HEK293 (cell line): ENCODE data around the gene RGS7.

Experiments used
- CTCF ChIA-PET: fragments of 350-600 bp; formaldehyde crosslinking; extraction: SDS; loops from one replicate; lab custom pipeline; 2021; ENCODE audit warnings: antibody characterized with exemption; lab: Yijun Ruan, JAX
- POLR2A ChIA-PET: fragments of 300-600 bp; formaldehyde crosslinking; extraction: SDS; loops from one replicate; lab custom pipeline; 2020; ENCODE audit warnings: antibody characterized with exemption, inconsistent platforms; lab: Yijun Ruan, JAX
- H3K27ac ChIP-seq: fragments of 200-500 bp; sonication (Bioruptor generic); 2 replicates; pipeline ENCODE4 v1.5.1; 2014; ENCODE audit warnings: low read depth, low read length, control low read depth, inconsistent platforms; ENCODE audit errors: extremely low read depth
- H3K36me3 ChIP-seq, 2 experiments: fragments of 200-500 bp in 1 of 2; sonication (Bioruptor generic) in 1 of 2; 1 replicate in 1 of 2; 2 replicates in 1 of 2; pipeline ENCODE4 v1.5.1; 2014 to 2017; ENCODE audit warnings: inconsistent platforms in 2 of 2, low read length in 2 of 2; ENCODE audit not compliant: control insufficient read depth in 2 of 2, insufficient read depth in 1 of 2
- H3K4me1 ChIP-seq: fragments of 200-500 bp; sonication (Bioruptor generic); 2 replicates; pipeline ENCODE4 v1.5.1; 2014; ENCODE audit warnings: mild to moderate bottlenecking, low read length, inconsistent platforms; ENCODE audit not compliant: control insufficient read depth, insufficient read depth
- H3K4me3 ChIP-seq: 2 replicates; pipeline ENCODE4 v1.5.1; 2011; ENCODE audit warnings: low read depth, mild to moderate bottlenecking, control low read depth, low read length, moderate library complexity
- H3K9me3 ChIP-seq: fragments of 200-500 bp; sonication (Bioruptor generic); 2 replicates; pipeline ENCODE4 v1.5.1; 2014; ENCODE audit warnings: low read depth, low read length, inconsistent platforms; ENCODE audit not compliant: control insufficient read depth, insufficient read depth
- CTCF ChIP-seq: fragments of 450-650 bp; formaldehyde crosslinking; IDR thresholded peaks from 2 replicates; pipeline ENCODE4 v1.5.1; 2016; ENCODE audit warnings: missing biosample characterization, missing genetic modification characterization
- HIC1 ChIP-seq: fragments of 450-650 bp; formaldehyde crosslinking; IDR thresholded peaks from 2 replicates; pipeline ENCODE4 v1.5.1; 2016; ENCODE audit warnings: missing biosample characterization, missing genetic modification characterization
- HOXC10 ChIP-seq: sonication (generic); formaldehyde crosslinking; IDR thresholded peaks from 2 replicates; pipeline ENCODE4 v1.8.1; 2023; ENCODE audit warnings: mild to moderate bottlenecking, missing genetic modification reagents
- HOXD13 ChIP-seq: sonication (generic); formaldehyde crosslinking; IDR thresholded peaks from 2 replicates; pipeline ENCODE4 v1.8.0; 2022; ENCODE audit warnings: missing genetic modification reagents, borderline replicate concordance
- PBX3 ChIP-seq: sonication (generic); formaldehyde crosslinking; IDR thresholded peaks from 2 replicates; pipeline ENCODE4 v1.8.1; 2022; ENCODE audit warnings: mild to moderate bottlenecking, moderate library complexity, missing genetic modification reagents
- RBAK ChIP-seq: fragments of 450-650 bp; formaldehyde crosslinking; IDR thresholded peaks from 2 replicates; pipeline ENCODE4 v1.5.1; 2016; ENCODE audit warnings: missing biosample characterization, missing genetic modification characterization
- SALL2 ChIP-seq: fragments of 450-650 bp; formaldehyde crosslinking; IDR thresholded peaks from 2 replicates; pipeline ENCODE4 v1.5.0; 2017; ENCODE audit warnings: missing biosample characterization, mild to moderate bottlenecking, missing genetic modification characterization, borderline replicate concordance
- SCRT2 ChIP-seq: fragments of 450-650 bp; formaldehyde crosslinking; IDR thresholded peaks from 2 replicates; pipeline ENCODE4 v1.5.1; 2016; ENCODE audit warnings: missing biosample characterization, missing genetic modification characterization
- ZBTB17 ChIP-seq: fragments of 450-650 bp; formaldehyde crosslinking; IDR thresholded peaks from 2 replicates; pipeline ENCODE4 v1.5.1; 2016; ENCODE audit warnings: missing biosample characterization, missing genetic modification characterization
- ZBTB7A ChIP-seq: fragments of 450-650 bp; formaldehyde crosslinking; IDR thresholded peaks from 2 replicates; pipeline ENCODE4 v1.5.1; 2016; ENCODE audit warnings: low read depth, missing biosample characterization, missing genetic modification characterization
- ZEB2 ChIP-seq: fragments of 450-650 bp; formaldehyde crosslinking; IDR thresholded peaks from 2 replicates; pipeline ENCODE4 v1.5.1; 2016; ENCODE audit warnings: missing biosample characterization, missing genetic modification characterization
- ZNF10 ChIP-seq: fragments of 450-650 bp; formaldehyde crosslinking; IDR thresholded peaks from 2 replicates; pipeline ENCODE4 v1.5.1; 2017; ENCODE audit warnings: missing biosample characterization, missing genetic modification characterization
- ZNF169 ChIP-seq: fragments of 450-650 bp; formaldehyde crosslinking; IDR thresholded peaks from 2 replicates; pipeline ENCODE4 v1.5.1; 2016; ENCODE audit warnings: missing biosample characterization, missing genetic modification characterization
- ZNF19 ChIP-seq: fragments of 450-650 bp; formaldehyde crosslinking; IDR thresholded peaks from 2 replicates; pipeline ENCODE4; 2016; ENCODE audit warnings: missing biosample characterization, missing genetic modification characterization, low read depth
- ZNF2 ChIP-seq: fragments of 450-650 bp; formaldehyde crosslinking; IDR thresholded peaks from 2 replicates; pipeline ENCODE4 v1.5.1; 2016; ENCODE audit warnings: missing biosample characterization, missing genetic modification characterization
- ZNF221 ChIP-seq: fragments of 450-650 bp; formaldehyde crosslinking; IDR thresholded peaks from 2 replicates; pipeline ENCODE4 v1.5.1; 2017; ENCODE audit warnings: missing biosample characterization, missing genetic modification characterization, borderline replicate concordance
- ZNF26 ChIP-seq: fragments of 450-650 bp; formaldehyde crosslinking; IDR thresholded peaks from 2 replicates; pipeline ENCODE4 v1.5.1; 2016; ENCODE audit warnings: missing biosample characterization, missing genetic modification characterization
- ZNF350 ChIP-seq: fragments of 450-650 bp; formaldehyde crosslinking; IDR thresholded peaks from 2 replicates; pipeline ENCODE4 v1.5.0; 2017; ENCODE audit warnings: missing biosample characterization, mild to moderate bottlenecking, missing genetic modification characterization
- ZNF391 ChIP-seq: fragments of 450-650 bp; formaldehyde crosslinking; IDR thresholded peaks from 2 replicates; pipeline ENCODE4 v1.5.1; 2016; ENCODE audit warnings: low read depth, missing biosample characterization, missing genetic modification characterization, borderline replicate concordance
- ZNF501 ChIP-seq: fragments of 450-650 bp; formaldehyde crosslinking; IDR thresholded peaks from 2 replicates; pipeline ENCODE4 v1.5.1; 2016; ENCODE audit warnings: missing biosample characterization, missing genetic modification characterization
- ZNF549 ChIP-seq: fragments of 450-650 bp; IDR thresholded peaks from 2 replicates; pipeline ENCODE4 v1.5.1; 2018; ENCODE audit warnings: missing biosample characterization, missing genetic modification characterization, mild to moderate bottlenecking, inconsistent platforms, moderate library complexity
- ZNF654 ChIP-seq: fragments of 450-650 bp; formaldehyde crosslinking; IDR thresholded peaks from 2 replicates; pipeline ENCODE4 v1.5.1; 2016; ENCODE audit warnings: low read depth, missing biosample characterization, missing genetic modification characterization
- ZNF660 ChIP-seq: fragments of 450-650 bp; IDR thresholded peaks from 2 replicates; pipeline ENCODE4 v1.5.1; 2018; ENCODE audit warnings: missing biosample characterization, mild to moderate bottlenecking, missing genetic modification characterization
- ZNF701 ChIP-seq: fragments of 450-650 bp; formaldehyde crosslinking; IDR thresholded peaks from 2 replicates; pipeline ENCODE4 v1.5.1; 2016; ENCODE audit warnings: missing biosample characterization, missing genetic modification characterization
- ZNF704 ChIP-seq: fragments of 450-650 bp; formaldehyde crosslinking; IDR thresholded peaks from 2 replicates; pipeline ENCODE4 v1.5.1; 2016; ENCODE audit warnings: missing biosample characterization, missing genetic modification characterization
- ZXDB ChIP-seq: fragments of 450-650 bp; formaldehyde crosslinking; IDR thresholded peaks from 2 replicates; pipeline ENCODE4 v1.5.1; 2016; ENCODE audit warnings: missing biosample characterization, missing genetic modification characterization

The RGS7 gene

GRCh38 chr1:240888039-240888786 is 468.8 kb downstream of the RGS7 start:
- ChIA-PET POLR2A (no interaction called here), CTCF (interaction anchor here (0.6 to 1.9 kb wide), 44 partner anchors 9 to 903 kb away, joined by 3 to 26 read pairs (median 4); no protein-coding TSS in a partner anchor)
- no peaks in the 10 kb centered on the region for H3K4me1 ChIP-seq
- no peak overlapping the region for H3K4me3 ChIP-seq
- no peak overlapping the region for H3K27ac ChIP-seq
- TF ChIP-seq SCRT2 (0 out of 2 replicates have a peak, but pooled peaks have one; percentile 13), ZNF660 (tag by site-specific recombination) (peak; percentile 62; the same call in 1 of the 2 replicates), ZNF501 (tag by site-specific recombination) (0 out of 2 replicates have a peak, but pooled peaks have one; percentile 26), RBAK (tag by site-specific recombination) (no peak), ZNF350 (no peak), ZXDB (no peak), HIC1 (tag by site-specific recombination) (no peak), ZNF701 (tag by site-specific recombination) (no peak), ZNF549 (tag by site-specific recombination) (no peak), ZNF704 (tag by site-specific recombination) (no peak), ZNF19 (no peak), CTCF (tag by site-specific recombination) (peak; percentile 87), ZNF26 (tag by site-specific recombination) (no peak), HOXC10 (CRISPR knock-in tag) (no peak), ZNF169 (tag by site-specific recombination) (no peak), HOXD13 (no peak), ZNF391 (0 out of 2 replicates have a peak, but pooled peaks have one; percentile 27), SALL2 (tag by site-specific recombination) (no peak), ZNF2 (peak; percentile 68; the same call in 1 of the 2 replicates), ZNF654 (tag by site-specific recombination) (peak; percentile 80), ZBTB17 (tag by site-specific recombination) (no peak), PBX3 (CRISPR knock-in tag) (no peak), ZBTB7A (tag by site-specific recombination) (no peak), ZEB2 (tag by site-specific recombination) (peak; percentile 71; the same call in 1 of the 2 replicates), ZNF10 (0 out of 2 replicates have a peak, but pooled peaks have one; percentile 32), ZNF221 (tag by site-specific recombination) (no peak)
- H3K9me3 ChIP-seq: no peaks in the 10 kb centered on the region
- no peaks in the 10 kb centered on the region for H3K36me3 ChIP-seq
